Loucy (cell line): ENCODE data around the gene SP1.
A peak's percentile ranks its signal among the peaks of the same experiment; 100 is the strongest.

Source experiments
- H2AFZ ChIP-seq: fragments of 200-600 bp; sonication (generic); 2 replicates; pipeline ENCODE4 v1.6.0; 2016; ENCODE audit warnings: antibody characterized with exemption, mild to moderate bottlenecking, low read length, moderate library complexity
- H3F3A ChIP-seq: fragments of 200-600 bp; 2 replicates; pipeline ENCODE4 v1.6.0; 2016; ENCODE audit warnings: antibody characterized with exemption, low read depth, mild to moderate bottlenecking
- H3K27me3 ChIP-seq: fragments of 200-600 bp; sonication (generic); 2 replicates; pipeline ENCODE4 v1.6.1; 2014; ENCODE audit warnings: low read length, mild to moderate bottlenecking; ENCODE audit not compliant: insufficient read depth, poor library complexity, severe bottlenecking
- H3K36me3 ChIP-seq: fragments of 200-600 bp; sonication (generic); 2 replicates; pipeline ENCODE4 v1.6.1; 2016; ENCODE audit warnings: low read length; ENCODE audit not compliant: insufficient read depth
- H3K4me1 ChIP-seq: fragments of 200-600 bp; sonication (generic); 2 replicates; pipeline ENCODE4 v1.5.1; 2014; ENCODE audit warnings: low read length, mild to moderate bottlenecking; ENCODE audit not compliant: insufficient read depth, poor library complexity, severe bottlenecking
- H3K4me2 ChIP-seq: fragments of 200-600 bp; sonication (generic); 2 replicates; pipeline ENCODE4 v1.6.0; 2014; ENCODE audit warnings: antibody characterized with exemption, low read length, low read depth, mild to moderate bottlenecking; ENCODE audit not compliant: poor library complexity, severe bottlenecking
- H3K4me3 ChIP-seq: fragments of 200-600 bp; sonication (generic); 2 replicates; pipeline ENCODE4 v1.5.1; 2014; ENCODE audit warnings: low read length, mild to moderate bottlenecking, mixed read lengths; ENCODE audit not compliant: poor library complexity, severe bottlenecking
- H3K79me2 ChIP-seq: fragments of 200-600 bp; sonication (generic); 2 replicates; pipeline ENCODE4 v1.6.1; 2014; ENCODE audit warnings: low read length; ENCODE audit not compliant: insufficient read depth
- H3K9ac ChIP-seq: fragments of 200-600 bp; sonication (generic); 2 replicates; pipeline ENCODE4 v1.6.0; 2014; ENCODE audit warnings: mild to moderate bottlenecking, low read depth, low read length, moderate library complexity; ENCODE audit not compliant: poor library complexity, severe bottlenecking
- H3K9me2 ChIP-seq: fragments of 200-600 bp; sonication (generic); replicated peaks from 2 replicates; pipeline ENCODE4 v1.6.1; 2016; ENCODE audit warnings: low read depth, low read length, mixed read lengths
- H3K9me3 ChIP-seq: fragments of 200-600 bp; sonication (generic); 2 replicates; pipeline ENCODE4 v1.6.1; 2014; ENCODE audit warnings: mild to moderate bottlenecking, antibody characterized with exemption, low read length, low read depth; ENCODE audit not compliant: insufficient read depth
- H4K20me1 ChIP-seq: fragments of 200-600 bp; sonication (generic); 2 replicates; pipeline ENCODE4 v1.6.0; 2014; ENCODE audit warnings: antibody characterized with exemption, low read length, mild to moderate bottlenecking; ENCODE audit not compliant: insufficient read depth, poor library complexity, severe bottlenecking
- CTCF ChIP-seq: fragments of 200-600 bp; sonication (generic); conservative IDR thresholded peaks from 2 replicates; pipeline ENCODE4 v1.5.1; 2014; ENCODE audit warnings: mild to moderate bottlenecking, antibody characterized with exemption, low read length
- EZH2phosphoT487 ChIP-seq: fragments of 200-600 bp; IDR thresholded peaks from 2 replicates; pipeline ENCODE4 v1.6.1; 2018; ENCODE audit warnings: antibody characterized with exemption, mild to moderate bottlenecking, moderate library complexity, borderline replicate concordance

SP1 gene

GRCh38 chr12:53453953-53454640 is 74.1 kb downstream of the SP1 start:
- 0 out of 2 replicates have a peak, but pooled peaks cover 5% of the 10 kb centered on the region for H3F3A ChIP-seq

DNA sequence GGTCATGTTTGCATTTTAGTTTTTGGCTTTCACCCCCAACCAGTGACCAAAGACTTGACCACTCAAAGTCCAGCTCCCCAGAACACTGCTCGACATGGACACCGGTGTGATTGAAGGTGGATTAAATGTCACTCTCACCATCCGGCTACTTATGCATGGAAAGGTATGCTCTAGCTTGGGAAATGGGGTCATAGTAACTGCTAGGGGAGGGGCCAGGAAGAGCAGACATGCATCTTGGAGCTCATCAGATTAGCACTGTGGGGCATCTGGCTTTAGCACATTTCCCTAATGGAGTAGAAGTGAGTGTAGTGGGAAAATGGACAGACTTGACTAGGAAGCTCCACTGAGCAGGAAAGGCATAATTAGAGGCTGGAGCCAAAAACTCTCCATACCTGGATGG is 74.7 kb downstream of the SP1 start:
- no peak overlapping the region for H2AFZ ChIP-seq
- no peaks in the 10 kb centered on the region for H3K9me2 ChIP-seq
- no peaks in the 10 kb centered on the region for H3K9me3 ChIP-seq
- H3K4me1 ChIP-seq = peaks cover 57% of the 10 kb centered on the region
- H3K9ac ChIP-seq = peak overlapping the region; percentile 98
- H3K36me3 ChIP-seq = peaks cover 57% of the 10 kb centered on the region
- peak overlapping the region; percentile 97 for H3K4me3 ChIP-seq
- H3K79me2 ChIP-seq = peaks cover 76% of the 10 kb centered on the region
- 0 out of 2 replicates have a peak, but pooled peaks cover 5% of the 10 kb centered on the region for H3F3A ChIP-seq
- peaks cover 71% of the 10 kb centered on the region for H4K20me1 ChIP-seq
- peak overlapping the region; percentile 87 for H3K4me2 ChIP-seq
- no peaks in the 10 kb centered on the region for H3K27me3 ChIP-seq
- no peak for TF ChIP-seq CTCF
- no peak for TF ChIP-seq EZH2phosphoT487

More at GRCh38 chr12:53453953-53454640, 74.1 kb downstream of the SP1 start:
- H3K27me3 ChIP-seq = no peaks in the 10 kb centered on the region
- H3K9me3 ChIP-seq = no peaks in the 10 kb centered on the region
- H3K4me2 ChIP-seq = peak overlapping the region; percentile 87
- no peak overlapping the region for H2AFZ ChIP-seq
- peaks cover 65% of the 10 kb centered on the region for H4K20me1 ChIP-seq
- H3K9ac ChIP-seq = peak overlapping the region; percentile 98
- TF ChIP-seq CTCF (no peak), EZH2phosphoT487 (no peak)
- H3K9me2 ChIP-seq = no peaks in the 10 kb centered on the region
- peaks cover 52% of the 10 kb centered on the region for H3K4me1 ChIP-seq
- H3K79me2 ChIP-seq = peaks cover 69% of the 10 kb centered on the region
- H3K4me3 ChIP-seq = peak overlapping the region; percentile 97
- H3K36me3 ChIP-seq = peaks cover 51% of the 10 kb centered on the region

- Histone ChIP-seq H3K9ac (no peak overlapping the region), H3K9me3 (no peaks in the 10 kb centered on the region), H3F3A (0 out of 2 replicates have a peak, but pooled peaks cover 5% of the 10 kb centered on the region), H2AFZ (no peak overlapping the region), H3K9me2 (no peaks in the 10 kb centered on the region), H3K79me2 (peaks cover 97% of the 10 kb centered on the region), H3K36me3 (peaks cover 78% of the 10 kb centered on the region), H3K4me3 (no peak overlapping the region), H3K27me3 (no peaks in the 10 kb centered on the region), H4K20me1 (peaks cover 92% of the 10 kb centered on the region), H3K4me1 (peaks cover 74% of the 10 kb centered on the region), H3K4me2 (peak overlapping the region; percentile 87)
- TF ChIP-seq EZH2phosphoT487 (no peak), CTCF (no peak)
Observed at GRCh38 chr12:53456654-53457366, 76.8 kb downstream of the SP1 start.
